NT2/D1 (cell line): ENCODE results near the gene ZNF512B.

Experiments
- DNase-seq: peaks from one replicate; pipeline ENCODE4 v3.0.0-alpha.2; 2011; ENCODE audit warnings: low read depth, low spot score
- H3K27me3 ChIP-seq: 2 replicates; pipeline ENCODE4 v1.6.0; 2011; ENCODE audit warnings: mild to moderate bottlenecking; ENCODE audit not compliant: insufficient read length, insufficient read depth
- H3K36me3 ChIP-seq: 2 replicates; pipeline ENCODE4 v1.6.1; 2011; ENCODE audit warnings: mild to moderate bottlenecking, low read length, mixed read lengths; ENCODE audit not compliant: insufficient read depth, insufficient read length
- H3K4me1 ChIP-seq: 2 replicates; pipeline ENCODE4 v1.5.1; 2011; ENCODE audit not compliant: insufficient read depth, insufficient read length
- H3K4me3 ChIP-seq: 2 replicates; pipeline ENCODE4 v1.5.1; 2011; ENCODE audit warnings: low read depth; ENCODE audit not compliant: insufficient read length
- H3K9ac ChIP-seq: 2 replicates; pipeline ENCODE4 v1.6.0; 2011; ENCODE audit warnings: low read depth; ENCODE audit not compliant: insufficient read length
- H3K9me3 ChIP-seq: 2 replicates; pipeline ENCODE4 v1.5.1; 2011; ENCODE audit warnings: mild to moderate bottlenecking, low read length; ENCODE audit not compliant: insufficient read depth
- SUZ12 ChIP-seq: IDR thresholded peaks from 2 replicates; pipeline ENCODE4 v1.6.1; 2011; ENCODE audit not compliant: insufficient read length, insufficient read depth; ENCODE audit errors: extremely low read depth
- YY1 ChIP-seq: IDR thresholded peaks from 2 replicates; pipeline ENCODE4 v1.6.1; 2011; ENCODE audit not compliant: insufficient read length, insufficient read depth
- ZNF274 ChIP-seq: IDR thresholded peaks from 2 replicates; pipeline ENCODE4 v1.6.1; 2011; ENCODE audit warnings: mild to moderate bottlenecking, low read depth, low read length

Gene ZNF512B

DNA sequence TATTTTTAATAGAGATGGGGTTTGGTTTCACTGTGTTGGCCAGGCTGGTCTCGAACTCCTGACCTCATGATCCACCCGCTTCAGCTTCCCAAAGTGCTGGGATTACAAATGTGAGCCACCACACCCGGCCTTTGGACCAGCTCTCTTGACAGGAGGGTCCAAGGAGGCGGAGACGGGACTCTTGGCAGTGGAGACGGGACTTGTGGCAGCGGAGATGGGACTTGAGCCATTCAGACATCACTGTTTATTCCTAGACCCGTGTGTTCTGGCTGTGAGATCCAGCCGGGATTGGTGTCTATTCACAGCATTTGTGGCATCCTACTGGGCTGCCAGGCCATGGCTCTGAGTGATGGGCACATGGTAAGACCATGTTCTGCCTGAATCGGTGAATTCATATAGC, 36.8 kb upstream of the ZNF512B start:
- Histone ChIP-seq H3K4me1 (peaks cover 4% of the 10 kb centered on the region), H3K9ac (no peak overlapping the region), H3K27me3 (no peaks in the 10 kb centered on the region), H3K9me3 (peaks cover 21% of the 10 kb centered on the region), H3K36me3 (peaks cover 86% of the 10 kb centered on the region), H3K4me3 (no peak overlapping the region)
- DNase-seq, result no peak
- no peak for TF ChIP-seq ZNF274
- no peak for TF ChIP-seq SUZ12
- TF ChIP-seq YY1, result no peak

- Histone ChIP-seq H3K4me3 (no peak overlapping the region), H3K36me3 (peaks cover 84% of the 10 kb centered on the region), H3K4me1 (peaks cover 4% of the 10 kb centered on the region), H3K9ac (no peak overlapping the region), H3K9me3 (peaks cover 21% of the 10 kb centered on the region), H3K27me3 (no peaks in the 10 kb centered on the region)
- TF ChIP-seq ZNF274 (no peak), YY1 (no peak), SUZ12 (no peak)
- no peak for DNase-seq
Measured at GRCh38 chr20:64005394-64005793, 35.7 kb upstream of the ZNF512B start.

- H3K9me3 ChIP-seq, result peaks cover 18% of the 10 kb centered on the region
- no peaks in the 10 kb centered on the region for H3K27me3 ChIP-seq
- H3K9ac ChIP-seq, result no peak overlapping the region
- H3K4me3 ChIP-seq, result no peak overlapping the region
- H3K4me1 ChIP-seq, result peaks cover 12% of the 10 kb centered on the region
- TF ChIP-seq YY1, result no peak
- no peak for TF ChIP-seq SUZ12
- TF ChIP-seq ZNF274, result no peak
- no peak for DNase-seq
- peaks cover 84% of the 10 kb centered on the region for H3K36me3 ChIP-seq
Measured at GRCh38 chr20:64003960-64004725, 34.4 kb upstream of the ZNF512B start.

DNA sequence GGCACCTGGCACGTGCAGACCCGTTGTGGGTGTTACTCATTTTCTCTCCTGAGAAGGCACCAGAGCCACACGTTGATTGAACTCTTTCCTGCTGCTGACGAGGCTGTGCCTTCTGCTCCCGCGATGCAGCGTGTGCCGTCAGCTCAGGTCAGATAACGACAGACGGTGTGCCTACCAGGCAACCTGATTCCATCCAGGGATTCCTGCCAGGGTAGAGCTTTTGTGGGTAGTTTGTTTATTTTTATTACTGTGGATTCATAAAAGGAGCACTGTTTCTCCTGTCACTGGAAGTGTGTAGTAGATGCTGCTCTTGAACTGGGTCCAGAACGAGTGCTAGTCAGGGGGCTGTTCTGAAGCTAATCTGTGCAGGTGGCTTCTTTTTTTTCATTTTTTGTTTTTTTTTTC, 31.9 kb upstream of the ZNF512B start:
- TF ChIP-seq YY1 (no peak), SUZ12 (no peak), ZNF274 (no peak)
- no peak overlapping the region for H3K9ac ChIP-seq
- H3K9me3 ChIP-seq, result no peaks in the 10 kb centered on the region
- peaks cover 11% of the 10 kb centered on the region for H3K4me1 ChIP-seq
- no peak overlapping the region for H3K4me3 ChIP-seq
- no peak for DNase-seq
- H3K27me3 ChIP-seq, result no peaks in the 10 kb centered on the region
- peaks cover 81% of the 10 kb centered on the region for H3K36me3 ChIP-seq

GRCh38 chr20:64000906-64001305, 31.2 kb upstream of the ZNF512B start:
- Histone ChIP-seq H3K4me3 (no peak overlapping the region), H3K9ac (no peak overlapping the region), H3K36me3 (peaks cover 83% of the 10 kb centered on the region), H3K4me1 (peaks cover 11% of the 10 kb centered on the region), H3K9me3 (no peaks in the 10 kb centered on the region), H3K27me3 (no peaks in the 10 kb centered on the region)
- TF ChIP-seq SUZ12 (no peak), YY1 (no peak), ZNF274 (no peak)
- DNase-seq, result no peak

DNA sequence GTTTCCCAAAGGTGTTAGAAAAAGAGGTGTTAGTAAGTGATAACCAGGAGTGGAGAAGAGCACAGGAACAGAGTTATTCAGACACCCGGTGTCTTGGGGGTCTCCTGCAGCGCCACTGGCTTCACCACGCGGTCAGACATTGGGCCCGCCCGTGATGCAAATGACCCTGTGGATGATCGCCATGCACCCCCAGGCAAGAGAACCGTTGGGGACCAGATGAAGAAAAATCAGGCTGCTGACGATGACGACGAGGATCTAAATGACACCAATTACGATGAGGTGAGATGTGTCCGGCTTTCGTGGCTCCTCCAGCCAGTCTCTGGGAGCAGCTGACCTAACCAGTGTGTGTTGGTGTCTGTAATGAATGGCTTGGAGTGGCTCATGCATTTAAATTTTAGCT, 13.2 kb upstream of the ZNF512B start:
- peaks cover 52% of the 10 kb centered on the region for H3K36me3 ChIP-seq
- no peak overlapping the region for H3K4me3 ChIP-seq
- no peaks in the 10 kb centered on the region for H3K9me3 ChIP-seq
- peaks cover 23% of the 10 kb centered on the region for H3K27me3 ChIP-seq
- TF ChIP-seq YY1, result no peak
- TF ChIP-seq ZNF274, result no peak
- no peak for TF ChIP-seq SUZ12
- peaks cover 15% of the 10 kb centered on the region for H3K4me1 ChIP-seq
- DNase-seq, result no peak
- H3K9ac ChIP-seq, result no peak overlapping the region

DNA sequence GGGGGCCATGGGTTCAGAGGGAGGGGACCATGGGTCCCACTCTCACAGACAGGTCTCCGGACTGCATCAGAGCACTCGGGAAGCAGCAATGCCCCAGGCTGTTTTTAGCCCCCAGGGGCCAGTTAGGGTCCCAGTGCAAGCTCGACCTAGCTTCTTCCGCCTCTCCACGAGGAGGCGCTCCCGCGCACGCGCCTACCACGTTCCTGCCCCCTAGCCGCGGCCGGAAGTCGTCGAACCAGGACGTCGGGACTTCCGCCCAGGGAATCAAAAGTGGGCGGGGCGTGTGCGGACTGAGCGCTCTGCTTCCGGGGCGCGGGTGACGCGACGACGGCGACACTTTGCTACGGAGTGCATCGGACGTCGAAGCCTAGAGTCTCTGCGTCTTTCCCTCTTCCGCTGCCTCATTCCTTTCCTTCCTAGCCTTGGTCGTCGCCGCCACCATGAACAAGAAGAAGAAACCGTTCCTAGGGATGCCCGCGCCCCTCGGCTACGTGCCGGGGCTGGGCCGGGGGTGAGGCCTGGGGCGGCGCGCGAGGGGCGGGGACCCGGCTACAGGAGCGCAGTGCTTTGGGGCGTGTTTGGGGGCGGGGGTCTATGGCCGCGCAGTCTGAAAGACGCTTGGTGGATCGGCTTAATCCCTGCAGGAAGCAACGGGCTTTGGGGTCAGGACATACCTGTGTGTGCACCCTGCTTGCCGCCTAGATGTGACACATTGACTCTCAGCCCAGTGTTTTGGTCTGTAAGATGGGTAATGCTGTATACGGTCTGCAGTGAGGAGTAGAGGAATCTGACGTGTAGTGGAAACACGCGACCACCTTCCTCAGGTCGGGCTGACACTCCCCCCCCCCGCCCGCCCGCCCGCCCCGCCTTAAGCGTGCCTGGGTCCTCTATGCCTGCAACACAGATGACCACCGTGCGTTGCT, 11.3 kb upstream of the ZNF512B start, which contains the start of gene PRPF6:
Gene PRPF6, plus strand, starts transcription at position 327 of the 923 bp plus-strand sequence. Its CDS starts 114 bp downstream, at position 441.
- Histone ChIP-seq H3K4me1 (peaks cover 22% of the 10 kb centered on the region), H3K36me3 (peaks cover 36% of the 10 kb centered on the region), H3K9me3 (no peaks in the 10 kb centered on the region), H3K4me3 (peak within 1 kb of the TSS; percentile 88), H3K27me3 (peaks cover 34% of the 10 kb centered on the region), H3K9ac (peak within 1 kb of the TSS; percentile 91)
- TF ChIP-seq YY1 (no peak), ZNF274 (no peak), SUZ12 (no peak)
- DNase-seq, result peak; percentile 98
